ENCODE results near the gene OPA3.

OPA3 gene

GRCh38 chr19:45500918-45501729 is 83.5 kb downstream of the OPA3 start:
- DNase-seq, result no peak

GRCh38 chr19:45499196-45500180 is 85.1 kb downstream of the OPA3 start:
- DNase-seq, result peak; percentile 99

- DNase-seq, result peak; percentile 96
Measured at GRCh38 chr19:45498411-45499195, 86.0 kb downstream of the OPA3 start, which contains the start of gene PPM1N. Gene PPM1N (plus strand): TSS chr19:45498443. CDS start chr19:45498473, 30 bp downstream.

- DNase-seq, result peak; percentile 75
Measured at GRCh38 chr19:45497791-45498190, 86.8 kb downstream of the OPA3 start.

- DNase-seq, result peak; percentile 71
Measured at GRCh38 chr19:45496349-45496953, 88.2 kb downstream of the OPA3 start.

- DNase-seq, result no peak
Measured at GRCh38 chr19:45495178-45495577, 89.4 kb downstream of the OPA3 start.

- DNase-seq, result no peak
Measured at GRCh38 chr19:45494261-45494916, 90.2 kb downstream of the OPA3 start.

- peak; percentile 94 for DNase-seq
Measured at GRCh38 chr19:45492627-45493470, 91.8 kb downstream of the OPA3 start.

GRCh38 chr19:45492137-45492626 is 92.4 kb downstream of the OPA3 start:
- DNase-seq, result no peak

- DNase-seq, result no peak
Measured at GRCh38 chr19:45489216-45489855, 95.3 kb downstream of the OPA3 start.

- no peak for DNase-seq
Measured at GRCh38 chr19:45488708-45489107, 95.9 kb downstream of the OPA3 start.

GRCh38 chr19:45485305-45486077 is 99.1 kb downstream of the OPA3 start:
- peak; percentile 99 for DNase-seq

GRCh38 chr19:45484273-45484945 is 100.2 kb downstream of the OPA3 start:
- DNase-seq, result no peak

GRCh38 chr19:45483033-45483432 is 101.6 kb downstream of the OPA3 start:
- DNase-seq, result no peak

- peak; percentile 97 for DNase-seq
Measured at GRCh38 chr19:45478454-45479238, 106.0 kb downstream of the OPA3 start.

- peak; percentile 65 for DNase-seq
Measured at GRCh38 chr19:45477713-45478453, 106.7 kb downstream of the OPA3 start.

All from NCI-H82 (cell line).